HEK293 (cell line): ENCODE results near the gene PSTK.

Experiments
- ATF2 ChIP-seq: fragments of 450-650 bp; formaldehyde crosslinking; IDR thresholded peaks from 2 replicates; pipeline ENCODE4 v1.5.1; 2016; ENCODE audit warnings: missing biosample characterization, missing genetic modification characterization, low read depth
- EGR2 ChIP-seq: fragments of 450-650 bp; formaldehyde crosslinking; IDR thresholded peaks from 2 replicates; pipeline ENCODE4 v1.5.1; 2016; ENCODE audit warnings: low read depth, missing biosample characterization, missing genetic modification characterization
- GLIS2 ChIP-seq: fragments of 450-650 bp; formaldehyde crosslinking; IDR thresholded peaks from 2 replicates; pipeline ENCODE4 v1.5.1; 2016; ENCODE audit warnings: missing biosample characterization, missing genetic modification characterization
- HOXA7 ChIP-seq: sonication (generic); formaldehyde crosslinking; IDR thresholded peaks from 2 replicates; pipeline ENCODE4 v1.8.1; 2022; ENCODE audit warnings: missing genetic modification reagents, borderline replicate concordance
- HOXC10 ChIP-seq: sonication (generic); formaldehyde crosslinking; IDR thresholded peaks from 2 replicates; pipeline ENCODE4 v1.8.1; 2023; ENCODE audit warnings: mild to moderate bottlenecking, missing genetic modification reagents
- PBX3 ChIP-seq: sonication (generic); formaldehyde crosslinking; IDR thresholded peaks from 2 replicates; pipeline ENCODE4 v1.8.1; 2022; ENCODE audit warnings: mild to moderate bottlenecking, moderate library complexity, missing genetic modification reagents
- PRDM1 ChIP-seq: fragments of 450-650 bp; formaldehyde crosslinking; IDR thresholded peaks from 2 replicates; pipeline ENCODE4; 2016; ENCODE audit warnings: missing biosample characterization, missing genetic modification characterization
- REPIN1 ChIP-seq: fragments of 450-650 bp; formaldehyde crosslinking; IDR thresholded peaks from 2 replicates; pipeline ENCODE4 v1.5.1; 2017; ENCODE audit warnings: missing biosample characterization, missing genetic modification characterization, low read depth
- SETDB1 ChIP-seq: IDR thresholded peaks from one replicate; pipeline ENCODE4 v1.6.1; 2017; ENCODE audit warnings: mild to moderate bottlenecking, low read length, moderate library complexity, mixed read lengths; ENCODE audit not compliant: insufficient read length
- SP3 ChIP-seq: fragments of 450-650 bp; formaldehyde crosslinking; IDR thresholded peaks from 2 replicates; pipeline ENCODE4 v1.5.1; 2016; ENCODE audit warnings: missing biosample characterization, missing genetic modification characterization
- SP7 ChIP-seq: fragments of 450-650 bp; formaldehyde crosslinking; IDR thresholded peaks from 2 replicates; pipeline ENCODE4 v1.5.1; 2016; ENCODE audit warnings: missing biosample characterization, missing genetic modification characterization
- TCF7L2 ChIP-seq: IDR thresholded peaks from 2 replicates; pipeline ENCODE4 v1.6.1; 2011; ENCODE audit warnings: low read depth, mild to moderate bottlenecking, inconsistent platforms, low read length, moderate library complexity, borderline replicate concordance
- TRIM28 ChIP-seq: IDR thresholded peaks from 2 replicates; pipeline ENCODE4 v1.6.1; 2011; ENCODE audit warnings: low read length, control low read depth, borderline replicate concordance
- YY1 ChIP-seq: fragments of 450-650 bp; formaldehyde crosslinking; IDR thresholded peaks from 2 replicates; pipeline ENCODE4 v1.5.1; 2018; ENCODE audit warnings: missing biosample characterization, missing genetic modification characterization
- ZBTB20 ChIP-seq: fragments of 450-650 bp; formaldehyde crosslinking; IDR thresholded peaks from 2 replicates; pipeline ENCODE4 v1.5.1; 2016; ENCODE audit warnings: missing biosample characterization, missing genetic modification characterization
- ZBTB48 ChIP-seq: fragments of 450-650 bp; formaldehyde crosslinking; IDR thresholded peaks from 2 replicates; pipeline ENCODE4 v1.5.1; 2016; ENCODE audit warnings: missing biosample characterization, missing genetic modification characterization
- ZBTB8A ChIP-seq: fragments of 450-650 bp; formaldehyde crosslinking; IDR thresholded peaks from 2 replicates; pipeline ENCODE4 v1.5.1; 2016; ENCODE audit warnings: missing biosample characterization, missing genetic modification characterization
- ZFP41 ChIP-seq: fragments of 450-650 bp; formaldehyde crosslinking; IDR thresholded peaks from 2 replicates; pipeline ENCODE4 v1.5.1; 2016; ENCODE audit warnings: missing biosample characterization, missing genetic modification characterization, borderline replicate concordance
- ZNF114 ChIP-seq: fragments of 450-650 bp; formaldehyde crosslinking; IDR thresholded peaks from 2 replicates; pipeline ENCODE4 v1.5.0; 2017; ENCODE audit warnings: missing biosample characterization, missing genetic modification characterization
- ZNF133 ChIP-seq: fragments of 450-650 bp; formaldehyde crosslinking; IDR thresholded peaks from 2 replicates; pipeline ENCODE4 v1.5.1; 2016; ENCODE audit warnings: missing biosample characterization, missing genetic modification characterization
- ZNF138 ChIP-seq: fragments of 450-650 bp; formaldehyde crosslinking; IDR thresholded peaks from 2 replicates; pipeline ENCODE4 v1.5.1; 2016; ENCODE audit warnings: missing biosample characterization, missing genetic modification characterization, borderline replicate concordance
- ZNF16 ChIP-seq: fragments of 450-650 bp; formaldehyde crosslinking; IDR thresholded peaks from 2 replicates; pipeline ENCODE4 v1.5.1; 2016; ENCODE audit warnings: low read depth, missing biosample characterization, missing genetic modification characterization
- ZNF175 ChIP-seq: fragments of 450-650 bp; formaldehyde crosslinking; IDR thresholded peaks from 2 replicates; pipeline ENCODE4 v1.5.1; 2016; ENCODE audit warnings: missing biosample characterization, missing genetic modification characterization
- ZNF324 ChIP-seq: fragments of 450-650 bp; formaldehyde crosslinking; IDR thresholded peaks from 2 replicates; pipeline ENCODE4 v1.5.1; 2016; ENCODE audit warnings: missing biosample characterization, missing genetic modification characterization
- ZNF366 ChIP-seq: fragments of 450-650 bp; formaldehyde crosslinking; conservative IDR thresholded peaks from 2 replicates; pipeline ENCODE4 v1.5.1; 2016; ENCODE audit warnings: missing biosample characterization, missing genetic modification characterization
- ZNF391 ChIP-seq: fragments of 450-650 bp; formaldehyde crosslinking; IDR thresholded peaks from 2 replicates; pipeline ENCODE4 v1.5.1; 2016; ENCODE audit warnings: low read depth, missing biosample characterization, missing genetic modification characterization, borderline replicate concordance
- ZNF404 ChIP-seq: fragments of 450-650 bp; formaldehyde crosslinking; IDR thresholded peaks from 2 replicates; pipeline ENCODE4 v1.5.1; 2017; ENCODE audit warnings: missing biosample characterization, missing genetic modification characterization
- ZNF416 ChIP-seq: fragments of 450-650 bp; formaldehyde crosslinking; IDR thresholded peaks from 2 replicates; pipeline ENCODE4 v1.5.1; 2016; ENCODE audit warnings: missing biosample characterization, missing genetic modification characterization
- ZNF426 ChIP-seq: fragments of 450-650 bp; formaldehyde crosslinking; IDR thresholded peaks from 2 replicates; pipeline ENCODE4 v1.5.1; 2017; ENCODE audit warnings: missing biosample characterization, missing genetic modification characterization, mild to moderate bottlenecking, inconsistent platforms, moderate library complexity
- ZNF488 ChIP-seq: fragments of 450-650 bp; formaldehyde crosslinking; IDR thresholded peaks from 2 replicates; pipeline ENCODE4 v1.5.1; 2016; ENCODE audit warnings: missing biosample characterization, missing genetic modification characterization
- ZNF513 ChIP-seq: fragments of 450-650 bp; IDR thresholded peaks from 2 replicates; pipeline ENCODE4 v1.5.1; 2018; ENCODE audit warnings: missing biosample characterization, missing genetic modification characterization
- ZNF521 ChIP-seq: fragments of 450-650 bp; formaldehyde crosslinking; IDR thresholded peaks from 2 replicates; pipeline ENCODE4 v1.5.1; 2017; ENCODE audit warnings: missing biosample characterization, mild to moderate bottlenecking, missing genetic modification characterization
- ZNF600 ChIP-seq: fragments of 450-650 bp; formaldehyde crosslinking; IDR thresholded peaks from 2 replicates; pipeline ENCODE4 v1.5.1; 2016; ENCODE audit warnings: missing biosample characterization, missing genetic modification characterization
- ZNF610 ChIP-seq: fragments of 450-650 bp; formaldehyde crosslinking; IDR thresholded peaks from 2 replicates; pipeline ENCODE4 v1.5.1; 2016; ENCODE audit warnings: missing biosample characterization, missing genetic modification characterization, borderline replicate concordance
- ZNF664 ChIP-seq: fragments of 450-650 bp; formaldehyde crosslinking; IDR thresholded peaks from 2 replicates; pipeline ENCODE4 v1.5.1; 2016; ENCODE audit warnings: missing biosample characterization, missing genetic modification characterization
- ZNF701 ChIP-seq: fragments of 450-650 bp; formaldehyde crosslinking; IDR thresholded peaks from 2 replicates; pipeline ENCODE4 v1.5.1; 2016; ENCODE audit warnings: missing biosample characterization, missing genetic modification characterization
- ZNF792 ChIP-seq: fragments of 450-650 bp; formaldehyde crosslinking; IDR thresholded peaks from 2 replicates; pipeline ENCODE4 v1.5.1; 2016; ENCODE audit warnings: missing biosample characterization, missing genetic modification characterization
- ZXDB ChIP-seq: fragments of 450-650 bp; formaldehyde crosslinking; IDR thresholded peaks from 2 replicates; pipeline ENCODE4 v1.5.1; 2016; ENCODE audit warnings: missing biosample characterization, missing genetic modification characterization

PSTK gene

GRCh38 chr10:122953902-122954730, 26.1 kb upstream of the PSTK start, which contains the start of gene C10orf88 (continued):
- peak; percentile 65 for TF ChIP-seq YY1 (tag by site-specific recombination)
- TF ChIP-seq ZNF175 (tag by site-specific recombination), result no peak
- peak; percentile 41; the same call in 1 of the 2 replicates for TF ChIP-seq EGR2 (tag by site-specific recombination)
- no peak; the same call in 1 of the 2 replicates for TF ChIP-seq ZNF792
- TF ChIP-seq ZNF16 (tag by site-specific recombination), result no peak
- peak; percentile 78; the same call in 1 of the 2 replicates for TF ChIP-seq TRIM28
- TF ChIP-seq TCF7L2, result peak; percentile 85
- no peak for TF ChIP-seq PRDM1 (tag by site-specific recombination)
- peak; percentile 6; the same call in 1 of the 2 replicates for TF ChIP-seq ZNF391 (tag by site-specific recombination)
- TF ChIP-seq SP3 (tag by site-specific recombination), result peak; percentile 86
- TF ChIP-seq ZNF610 (tag by site-specific recombination), result peak; percentile 63; the same call in 1 of the 2 replicates
- no peak for TF ChIP-seq ZFP41 (tag by site-specific recombination)
- no peak for TF ChIP-seq ZNF701
- TF ChIP-seq ATF2 (tag by site-specific recombination), result no peak
- peak; percentile 72 for TF ChIP-seq ZNF600 (tag by site-specific recombination)
- TF ChIP-seq PBX3, result peak; percentile 42; the same call in 1 of the 2 replicates
- peak; percentile 67 for TF ChIP-seq ZNF664 (tag by site-specific recombination)
- TF ChIP-seq HOXC10 (CRISPR knock-in tag), result no peak
- no peak for TF ChIP-seq ZNF138 (tag by site-specific recombination)
- TF ChIP-seq ZNF426 (tag by site-specific recombination), result no peak
- TF ChIP-seq SETDB1, result peak; percentile 94
- TF ChIP-seq ZNF133 (tag by site-specific recombination), result peak; percentile 45; the same call in 1 of the 2 replicates
- TF ChIP-seq ZBTB48 (tag by site-specific recombination), result peak; percentile 56; the same call in 1 of the 2 replicates
- peak; percentile 50; the same call in 1 of the 2 replicates for TF ChIP-seq GLIS2 (tag by site-specific recombination)
- TF ChIP-seq ZNF521 (tag by site-specific recombination), result no peak
- TF ChIP-seq SP7 (tag by site-specific recombination), result peak; percentile 88
- no peak for TF ChIP-seq ZNF404 (tag by site-specific recombination)
- TF ChIP-seq HOXA7 (CRISPR knock-in tag), result no peak
- no peak for TF ChIP-seq ZNF366
- peak; percentile 32; the same call in 1 of the 2 replicates for TF ChIP-seq ZBTB8A (tag by site-specific recombination)
- peak; percentile 91 for TF ChIP-seq ZXDB
- TF ChIP-seq ZNF513, result no peak
- TF ChIP-seq ZNF488 (tag by site-specific recombination), result 0 out of 2 replicates have a peak, but pooled peaks have one; percentile 27
- TF ChIP-seq ZBTB20 (tag by site-specific recombination), result peak; percentile 92
- no peak for TF ChIP-seq ZNF416 (tag by site-specific recombination)
- peak; percentile 71; the same call in 1 of the 2 replicates for TF ChIP-seq REPIN1
- TF ChIP-seq ZNF324, result peak; percentile 89
- TF ChIP-seq ZNF114 (tag by site-specific recombination), result no peak
